Measurements from ENCODE around the gene ACTL6A.

GRCh38 chr3:179603831-179604230 is 41.1 kb downstream of the ACTL6A start:
- TF ChIP-seq CTCF (IDR thresholded peaks at IDR 0.05; ENCODE audit: poor library complexity, severe bottlenecking) (no peak), POLR2AphosphoS5 (IDR thresholded peaks at IDR 0.05) (no peak), EZH2 (IDR thresholded peaks at IDR 0.05; ENCODE audit: borderline replicate concordance, insufficient read depth, low read length, poor library complexity, severe bottlenecking) (no peak), EP300 (conservative IDR thresholded peaks at IDR 0.05; ENCODE audit: poor library complexity, severe bottlenecking) (no peak), MXI1 (conservative IDR thresholded peaks at IDR 0.05; ENCODE audit: poor library complexity, severe bottlenecking) (no peak), RAD21 (conservative IDR thresholded peaks at IDR 0.05) (no peak), REST (IDR thresholded peaks at IDR 0.05; ENCODE audit: borderline replicate concordance) (no peak)

Measured in neural cell (in vitro differentiated cells).